H1 (cell line): ENCODE data around the gene DISP3. TPM values are rescaled to one million over a fixed set of nuclear protein-coding genes. Genes with fewer than 3 reads are reported as not detected.
A peak's percentile ranks its signal among the peaks of the same experiment; 100 is the strongest.

ENCODE experiments used
- CTCF ChIA-PET: fragments of 300-600 bp; sonication (Branson Sonifier 250); formaldehyde crosslinking; loops from one replicate; lab custom pipeline; 2021; ENCODE audit not compliant: partially characterized antibody; lab: Charles Lee
- POLR2A ChIA-PET: fragments of 300-600 bp; sonication (Branson Sonifier 250); formaldehyde crosslinking; loops from one replicate; lab custom pipeline; 2021; ENCODE audit warnings: inconsistent platforms; ENCODE audit not compliant: partially characterized antibody; lab: Charles Lee
- DNase-seq, 2 experiments: peaks; one replicate each; pipeline versions ENCODE4 v3.0.0 to v3.0.0-alpha.2; 2010 to 2022; ENCODE audit warnings: low spot score in 2 of 2, low read depth in 1 of 2, mixed read lengths in 1 of 2
- FAIRE-seq: peaks from 2 replicates; lab custom pipeline; 2011; peaks lifted over from hg19 to GRCh38; lab: Jason Lieb, UNC
- H2AFZ ChIP-seq: 2 replicates; pipeline ENCODE4 v1.8.1; 2012; ENCODE audit warnings: low read length, inconsistent platforms
- H2AK5ac ChIP-seq: 2 replicates; pipeline ENCODE4 v1.6.1; 2013; ENCODE audit warnings: low read depth, low read length
- H2BK120ac ChIP-seq: replicated peaks from 2 replicates; pipeline ENCODE3; 2013; ENCODE audit warnings: low read depth, low read length, inconsistent platforms
- H2BK12ac ChIP-seq: 2 replicates; pipeline ENCODE4 v1.6.1; 2013; ENCODE audit warnings: low read depth, low read length
- H2BK15ac ChIP-seq: 2 replicates; pipeline ENCODE4 v1.6.1; 2013; ENCODE audit warnings: low read length
- H2BK20ac ChIP-seq: 2 replicates; pipeline ENCODE4 v1.6.1; 2013; ENCODE audit warnings: low read length
- H2BK5ac ChIP-seq: 2 replicates; pipeline ENCODE4 v1.6.1; 2013; ENCODE audit warnings: low read depth, low read length
- H3K14ac ChIP-seq: 2 replicates; pipeline ENCODE4 v1.6.1; 2013; ENCODE audit warnings: inconsistent platforms; ENCODE audit not compliant: insufficient read length
- H3K18ac ChIP-seq: 2 replicates; pipeline ENCODE4 v1.6.1; 2013; ENCODE audit warnings: low read length; ENCODE audit errors: extremely low read depth
- H3K23ac ChIP-seq: 2 replicates; pipeline ENCODE4 v1.6.1; 2013; ENCODE audit warnings: inconsistent platforms; ENCODE audit not compliant: insufficient read length
- H3K23me2 ChIP-seq: 2 replicates; pipeline ENCODE4 v1.6.1; 2013; ENCODE audit warnings: low read depth, low read length
- H3K27ac ChIP-seq: 2 replicates; pipeline ENCODE4 v1.6.1; 2011; ENCODE audit warnings: low read depth, low read length, inconsistent platforms
- H3K27me3 ChIP-seq, 4 experiments: replicated peaks in 1 of 4; 1 replicate in 1 of 4; 2 replicates in 3 of 4; pipeline versions ENCODE4 v1.6.1 to v1.8.1; 2011 to 2013; ENCODE audit warnings: low read length in 3 of 4, mild to moderate bottlenecking in 3 of 4, inconsistent platforms in 2 of 4, mixed read lengths in 2 of 4, moderate library complexity in 1 of 4; ENCODE audit not compliant: control insufficient read depth in 3 of 4, insufficient read depth in 3 of 4; ENCODE audit errors: extremely low read depth in 1 of 4
- H3K36me3 ChIP-seq, 4 experiments: 2 replicates each; pipeline versions ENCODE4 v1.6.1 to v1.8.1; 2011 to 2013; ENCODE audit warnings: mild to moderate bottlenecking in 4 of 4, low read length in 3 of 4, moderate library complexity in 2 of 4, control low read depth in 1 of 4, inconsistent platforms in 1 of 4; ENCODE audit not compliant: insufficient read depth in 4 of 4, control insufficient read depth in 2 of 4
- H3K4ac ChIP-seq: replicated peaks from 2 replicates; pipeline ENCODE3; 2013; ENCODE audit warnings: low read length, low read depth, mixed read lengths, inconsistent platforms; ENCODE audit not compliant: insufficient read length
- H3K4me1 ChIP-seq, 4 experiments: replicated peaks in 1 of 4; 1 replicate in 1 of 4; 2 replicates in 3 of 4; pipeline versions ENCODE4 v1.6.1 to v1.8.1; 2011 to 2013; ENCODE audit warnings: low read length in 3 of 4, inconsistent platforms in 2 of 4, mixed read lengths in 1 of 4; ENCODE audit not compliant: insufficient read depth in 4 of 4, control insufficient read depth in 3 of 4
- H3K4me2 ChIP-seq, 2 experiments: 2 replicates each; pipeline versions ENCODE4 v1.6.1 to v1.8.1; 2011 to 2013; ENCODE audit warnings: low read depth in 2 of 2, low read length in 2 of 2, control low read depth in 1 of 2, inconsistent platforms in 1 of 2, mild to moderate bottlenecking in 1 of 2; ENCODE audit not compliant: insufficient read depth in 1 of 2
- H3K4me3 ChIP-seq, 4 experiments: fragments of 200-600, 300-600 bp in 1 of 4; sonication (generic), shearing (Covaris generic), sonication (Bioruptor Twin) in 1 of 4; 2 replicates each; pipeline versions ENCODE4 v1.5.1 to v1.8.1; 2011 to 2016; ENCODE audit warnings: low read length in 4 of 4, low read depth in 3 of 4, control low read depth in 2 of 4, inconsistent platforms in 2 of 4, mild to moderate bottlenecking in 2 of 4, mixed read lengths in 1 of 4, moderate library complexity in 1 of 4; ENCODE audit not compliant: insufficient read depth in 2 of 4; ENCODE audit errors: extremely low read depth in 1 of 4
- H3K56ac ChIP-seq: replicated peaks from 2 replicates; pipeline ENCODE3; 2013; ENCODE audit warnings: low read depth, mild to moderate bottlenecking, mixed read lengths, low read length, inconsistent platforms; ENCODE audit not compliant: insufficient read length
- H3K79me1 ChIP-seq: 2 replicates; pipeline ENCODE4 v1.6.1; 2013; ENCODE audit warnings: low read depth, low read length, control low read depth
- H3K79me2 ChIP-seq, 2 experiments: 2 replicates each; pipeline versions ENCODE4 v1.6.1 to v1.8.1; 2012 to 2013; ENCODE audit warnings: low read length in 2 of 2, mild to moderate bottlenecking in 2 of 2, inconsistent platforms in 1 of 2; ENCODE audit not compliant: insufficient read depth in 2 of 2, control insufficient read depth in 1 of 2
- H3K9ac ChIP-seq, 4 experiments: replicated peaks in 1 of 4; 1 replicate in 1 of 4; 2 replicates in 3 of 4; pipeline versions ENCODE4 v1.6.1 to v1.8.1; 2011 to 2013; ENCODE audit warnings: low read depth in 3 of 4, low read length in 3 of 4, control low read depth in 2 of 4, mild to moderate bottlenecking in 2 of 4, moderate library complexity in 2 of 4, inconsistent platforms in 1 of 4; ENCODE audit errors: extremely low read depth in 1 of 4
- H3K9me3 ChIP-seq, 2 experiments: 2 replicates each; pipeline versions ENCODE4 v1.6.1 to v1.8.1; 2012 to 2013; ENCODE audit warnings: mild to moderate bottlenecking in 2 of 2, moderate library complexity in 2 of 2, control low read depth in 1 of 2, inconsistent platforms in 1 of 2, low read depth in 1 of 2, low read length in 1 of 2, mixed read lengths in 1 of 2; ENCODE audit not compliant: insufficient read depth in 2 of 2
- H4K20me1 ChIP-seq, 2 experiments: replicated peaks in 1 of 2; 2 replicates each; pipeline versions ENCODE3 to v1.8.1; 2011 to 2013; ENCODE audit warnings: inconsistent platforms in 2 of 2, low read length in 2 of 2, mild to moderate bottlenecking in 1 of 2; ENCODE audit not compliant: insufficient read depth in 2 of 2, control insufficient read depth in 1 of 2
- H4K5ac ChIP-seq: 2 replicates; pipeline ENCODE4 v1.6.1; 2013; ENCODE audit warnings: low read length, low read depth, mixed read lengths, inconsistent platforms; ENCODE audit not compliant: insufficient read length
- H4K8ac ChIP-seq: 2 replicates; pipeline ENCODE4 v1.8.0; 2013; ENCODE audit warnings: mild to moderate bottlenecking, moderate library complexity, low read length, inconsistent platforms; ENCODE audit not compliant: insufficient read depth; ENCODE audit errors: extremely low read depth
- H4K91ac ChIP-seq: replicated peaks from 2 replicates; pipeline ENCODE3; 2013; ENCODE audit warnings: low read length, mixed read lengths, inconsistent platforms; ENCODE audit not compliant: insufficient read length
- ATF2 ChIP-seq: IDR thresholded peaks from 2 replicates; pipeline ENCODE4 v1.6.1; 2012; ENCODE audit warnings: low read length, inconsistent platforms
- BRCA1 ChIP-seq: IDR thresholded peaks from 2 replicates; pipeline ENCODE4 v1.6.1; 2012; ENCODE audit warnings: low read depth, low read length, improper control_type of control experiment
- KDM5A ChIP-seq: fragments of 200-600 bp; IDR thresholded peaks from 2 replicates; pipeline ENCODE4 v1.7.1; 2012; ENCODE audit warnings: mild to moderate bottlenecking, low read length, inconsistent platforms, mixed read lengths
- RFX5 ChIP-seq: IDR thresholded peaks from 2 replicates; pipeline ENCODE4 v1.6.1; 2011; ENCODE audit warnings: low read depth, low read length, improper control_type of control experiment, borderline replicate concordance
- RNF2 ChIP-seq: fragments of 200-900, 300-1000 bp; sonication (generic); IDR thresholded peaks from 2 replicates; pipeline ENCODE4 v1.7.1; 2016; ENCODE audit warnings: borderline replicate concordance, low read depth, mild to moderate bottlenecking, antibody characterized with exemption, low read length; ENCODE audit not compliant: poor library complexity, severe bottlenecking; ENCODE audit errors: missing control alignments
- RXRA ChIP-seq: IDR thresholded peaks from 2 replicates; pipeline ENCODE4 v1.6.1; 2011; ENCODE audit warnings: low read depth, mild to moderate bottlenecking, low read length, moderate library complexity; ENCODE audit not compliant: insufficient read depth
- SIRT6 ChIP-seq: IDR thresholded peaks from one replicate; pipeline ENCODE4 v1.7.1; 2012; ENCODE audit warnings: low read length, inconsistent platforms
- TAF1 ChIP-seq: IDR thresholded peaks from 2 replicates; pipeline ENCODE4 v1.6.1; 2011; ENCODE audit warnings: mild to moderate bottlenecking, low read depth, low read length
- TCF12 ChIP-seq: IDR thresholded peaks from 2 replicates; pipeline ENCODE4 v1.6.1; 2011; ENCODE audit warnings: low read depth, mild to moderate bottlenecking, low read length
- USF2 ChIP-seq: IDR thresholded peaks from 2 replicates; pipeline ENCODE4 v1.6.1; 2011; ENCODE audit warnings: low read length, improper control_type of control experiment
- WGBS, 2 experiments: shearing (Covaris generic) in 1 of 2; methylation state at CpG; one replicate each; pipeline versions ENCODE4 v1.1.6 to v1.1.7; 2013 to 2015; ENCODE audit warnings: low lambda C conversion rate in 2 of 2, mixed read lengths in 2 of 2, inconsistent platforms in 1 of 2, low coverage in 1 of 2, missing lambda C conversion rate in 1 of 2; ENCODE audit not compliant: insufficient replicate concordance in 2 of 2, insufficient coverage in 1 of 2, insufficient read length in 1 of 2; ENCODE audit errors: extremely low coverage in 1 of 2, missing lambda C conversion rate in 1 of 2; 5-methylcytosine and 5-hydroxymethylcytosine counted together
- polyA plus RNA-seq, 7 experiments: library from polyadenylated mRNA; depleted of rRNA in 3 of 7; stranded (reverse) in 5 of 7; unstranded in 2 of 7; fragments of >200 nt in 5 of 7; fragments of 200-250 nt in 2 of 7; gene quantifications; 1 replicate in 5 of 7; 2 replicates in 1 of 7; 4 replicates in 1 of 7; pipeline versions ENCODE4 v1.2.1 to v1.2.3, GENCODE V29; 2011 to 2013; ENCODE audit warnings: missing spikeins in 2 of 7, mixed read lengths in 2 of 7
- total RNA-seq: library from RNA; stranded (reverse); fragmentation: NEBNext Ultra II Directional; extraction: Animal tissue kit (Norgen Biotek cat#: 25700); gene quantifications from 2 replicates; pipeline ENCODE4 v1.2.1, GENCODE V29; 2021

The DISP3 gene
- total and polyA plus RNA-seq, 2 of the 8 experiments (the other 6 are each of a cell fraction or from before 2014, with no cell fraction given): 3.4 to 4.6 TPM

- peaks cover 0 to 3% (median 0%) of the 10 kb centered on the region in 4 experiments; a peak in 1 of 8 replicates for H3K36me3 ChIP-seq
- no peak overlapping the region for H3K23ac ChIP-seq
- WGBS, 2 experiments: 88% methylated on average over 8 of the region's 8 CpGs; no CpG with 5 or more reads in 1 of the 2 experiments
- peaks cover 1% of the 10 kb centered on the region; the same call in 1 of the 2 replicates for H3K23me2 ChIP-seq
- no peak overlapping the region for H4K8ac ChIP-seq
- DNase-seq: no peak
- no peak overlapping the region; the same call in 1 of the 2 replicates for H3K18ac ChIP-seq
- no peak overlapping the region for H3K56ac ChIP-seq
- H4K91ac ChIP-seq: no peak overlapping the region
- H3K79me2 ChIP-seq: no peaks in the 10 kb centered on the region
- no peak overlapping the region for H3K9ac ChIP-seq
- H3K14ac ChIP-seq: no peak overlapping the region
- ChIA-PET POLR2A (interaction anchor here (3.0 kb wide), 1 partner anchor 8 kb away, joined by 12 read pairs; no protein-coding TSS in a partner anchor), CTCF (interaction anchor here (6.0 to 6.2 kb wide), 2 partner anchors 10 to 17 kb away, joined by 30 to 42 read pairs; partner anchors contain the start of gene DISP3)
- no peak overlapping the region for H3K4me3 ChIP-seq
- H4K20me1 ChIP-seq: no peaks in the 10 kb centered on the region
- H3K79me1 ChIP-seq: no peaks in the 10 kb centered on the region
- H2BK15ac ChIP-seq: peak overlapping the region; percentile 81; the same call in 1 of the 2 replicates
- H2BK5ac ChIP-seq: no peak overlapping the region; the same call in 1 of the 2 replicates
- H2AFZ ChIP-seq: no peak overlapping the region
- no peak for FAIRE-seq
- no peak overlapping the region for H2BK20ac ChIP-seq
- H3K4me2 ChIP-seq: no peak overlapping the region
- H3K27ac ChIP-seq: no peak overlapping the region
- no peaks in the 10 kb centered on the region for H3K27me3 ChIP-seq
- no peak overlapping the region for H2AK5ac ChIP-seq
- H3K4me1 ChIP-seq: peaks cover 12 to 32% (median 21%) of the 10 kb centered on the region in 4 experiments
- H3K9me3 ChIP-seq: peaks cover 2 to 5% of the 10 kb centered on the region in 2 experiments; a peak in 1 of 4 replicates
- H3K4ac ChIP-seq: no peak overlapping the region
- H4K5ac ChIP-seq: no peak overlapping the region
- 0 out of 2 replicates have a peak overlapping the region, but pooled peaks have one; percentile 50 for H2BK12ac ChIP-seq
- H2BK120ac ChIP-seq: no peak overlapping the region
- TF ChIP-seq ATF2 (no peak), TAF1 (no peak), KDM5A (no peak), RXRA (no peak), SIRT6 (no peak), BRCA1 (no peak), USF2 (no peak), TCF12 (no peak), RNF2 (no peak), RFX5 (no peak)
These were observed 17.7 kb downstream of the DISP3 start for GRCh38 chr1:11496551-11497080.
